ENCODE data around the gene CEND1. TPM values are rescaled to one million over a fixed set of nuclear protein-coding genes. Genes with fewer than 3 reads are reported as not detected.

CEND1 gene
- total RNA-seq, 1 experiment from 2014 or later, result 0.81 TPM

GRCh38 chr11:749731-750130 lies 40.2 kb downstream of the CEND1 start:
- Mint-ChIP-seq H3K9me3 (no peaks in the 10 kb centered on the region), H3K27me3 (ENCODE audit: low read depth) (no peaks in the 10 kb centered on the region), H3K4me3 (peak overlapping the region; percentile 44 to 46; a peak in 3 of 5 replicates), H3K36me3 (ENCODE audit: insufficient read depth in 1 of 3, low read depth in 3 of 3) (peaks cover 8 to 24% (median 16%) of the 10 kb centered on the region in 3 experiments), H3K27ac (peak overlapping the region in 1 of 3 experiments; percentile 23; a peak in 1 of 7 replicates), H3K4me1 (peaks cover 18 to 26% of the 10 kb centered on the region in 2 experiments)
- no peak overlapping the region for H4K5ac ChIP-seq (ENCODE audit: insufficient read length, low read depth, low read length)
- peaks cover 12% of the 10 kb centered on the region for H3K79me1 ChIP-seq (ENCODE audit: insufficient read depth, low read depth, low read length, poor library complexity, severe bottlenecking)
- no peak overlapping the region for H2AFZ ChIP-seq (ENCODE audit: low read length)
- H2BK120ac ChIP-seq (ENCODE audit: low read depth, low read length, poor library complexity, severe bottlenecking), result no peak overlapping the region
- H4K91ac ChIP-seq (ENCODE audit: insufficient read length, low read depth, low read length), result no peak overlapping the region
- no peaks in the 10 kb centered on the region for H3K9me3 ChIP-seq (ENCODE audit: control insufficient read depth, low read depth, low read length)
- H3K18ac ChIP-seq (ENCODE audit: insufficient read length, low read depth, low read length), result no peak overlapping the region
- no peak overlapping the region for H3K9ac ChIP-seq (ENCODE audit: extremely low read depth, insufficient read length, low read length)
- H3K23me2 ChIP-seq (ENCODE audit: insufficient read length, low read depth, low read length, poor library complexity, severe bottlenecking), result peaks cover 10% of the 10 kb centered on the region
- no peak for DNase-seq
- no peak overlapping the region for H3T11ph ChIP-seq (ENCODE audit: low read length)
- H3K79me2 ChIP-seq (ENCODE audit: insufficient read depth, low read length), result peaks cover 46% of the 10 kb centered on the region
- no peak overlapping the region for H3K4ac ChIP-seq (ENCODE audit: low read depth, low read length)
- no peak overlapping the region for H2BK20ac ChIP-seq (ENCODE audit: low read depth, low read length, poor library complexity, severe bottlenecking)
- H2BK15ac ChIP-seq (ENCODE audit: low read depth, low read length), result no peak overlapping the region
- no peak for TF ChIP-seq CTCF (conservative IDR thresholded peaks at IDR 0.05)
- no peaks in the 10 kb centered on the region; the same call in 1 of the 2 replicates for H3K4me1 ChIP-seq (ENCODE audit: insufficient read depth, low read length)
- no peak overlapping the region for H4K8ac ChIP-seq (replicated peaks; ENCODE audit: insufficient read length, low read depth, low read length)
- H3K27ac ChIP-seq (ENCODE audit: insufficient read length, low read depth, low read length), result no peak overlapping the region
- H3K14ac ChIP-seq (ENCODE audit: insufficient read depth, low read length), result no peak overlapping the region
- no peaks in the 10 kb centered on the region for H4K20me1 ChIP-seq (ENCODE audit: control insufficient read depth, insufficient read depth, insufficient read length)
- no peak overlapping the region for H2BK5ac ChIP-seq (ENCODE audit: insufficient read length, low read length)
- H2BK12ac ChIP-seq (ENCODE audit: insufficient read length, low read depth, low read length), result no peak overlapping the region
- H3K23ac ChIP-seq (ENCODE audit: insufficient read length, low read depth, low read length), result no peak overlapping the region
- H3K56ac ChIP-seq (ENCODE audit: insufficient read length, low read depth, low read length), result no peak overlapping the region
- H3K27me3 ChIP-seq (ENCODE audit: insufficient read depth, low read length), result no peaks in the 10 kb centered on the region
- H3K4me2 ChIP-seq (ENCODE audit: insufficient read depth, insufficient read length, low read length), result no peak overlapping the region
- H2AK5ac ChIP-seq (ENCODE audit: insufficient read length, low read length), result no peak overlapping the region
- no CpG with 5 or more reads among the region's 2 CpGs for WGBS (ENCODE audit: extremely low coverage, insufficient read length, low lambda C conversion rate)

Data from H9 (cell line).